Measurements from ENCODE around the gene FBXO46. TPM values are rescaled to one million over a fixed set of nuclear protein-coding genes. Genes with fewer than 3 reads are reported as not detected.

The FBXO46 gene
- total RNA-seq, 1 experiment from 2014 or later, result 10.8 TPM

DNA sequence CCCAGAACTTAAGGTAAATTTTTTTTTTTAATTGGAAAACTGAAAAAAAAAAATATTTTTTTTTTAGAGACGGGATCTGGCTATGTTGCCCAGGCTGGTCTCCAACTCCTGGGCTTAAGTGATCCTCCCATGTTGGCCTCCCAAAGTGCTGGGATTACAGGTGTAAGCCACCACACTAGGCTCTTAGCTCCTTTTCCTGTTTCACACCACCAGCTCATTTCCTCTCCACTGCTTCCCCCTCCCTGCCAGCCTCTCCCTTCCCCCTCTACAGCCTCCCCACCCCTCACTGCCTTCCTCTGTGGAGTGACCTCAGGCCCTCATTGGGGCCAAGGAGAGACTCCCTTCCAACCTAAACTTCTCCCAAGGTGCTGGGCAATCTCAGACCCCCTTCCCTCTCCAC is 66.9 kb downstream of the FBXO46 start:
- no peaks in the 10 kb centered on the region; the same call in 1 of the 2 replicates for H3K27me3 ChIP-seq
- H3K4me1 ChIP-seq, result peaks cover 3% of the 10 kb centered on the region; the same call in 1 of the 2 replicates
- H3K36me3 ChIP-seq, result no peaks in the 10 kb centered on the region
- H3K9me3 ChIP-seq (replicated peaks), result no peaks in the 10 kb centered on the region
- no peak overlapping the region for H3K27ac ChIP-seq
- H3K4me3 ChIP-seq, result no peak overlapping the region
- DNase-seq, result no peak

DNA sequence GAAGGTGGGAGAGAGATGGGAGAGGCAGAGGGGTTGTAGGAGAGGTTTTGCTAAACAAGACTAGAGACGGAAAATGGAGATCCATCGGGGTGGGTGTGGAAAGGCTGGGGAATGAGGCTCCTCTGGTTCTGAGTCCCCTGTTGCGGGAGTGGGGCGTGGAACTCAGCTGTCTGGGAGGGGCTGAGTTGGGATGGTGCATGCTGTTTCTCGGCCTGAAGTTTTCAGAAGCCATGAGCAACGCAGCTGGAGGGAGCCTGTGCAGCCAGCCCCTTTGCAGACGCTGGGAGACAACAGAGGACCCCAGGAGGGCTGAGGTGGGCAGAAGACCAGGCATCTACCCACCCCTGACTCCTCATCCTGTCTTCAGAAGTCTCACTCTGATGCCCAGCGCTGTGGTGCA is 70.1 kb downstream of the FBXO46 start:
- Histone ChIP-seq H3K4me1 (no peaks in the 10 kb centered on the region), H3K36me3 (no peaks in the 10 kb centered on the region), H3K4me3 (no peak overlapping the region), H3K27me3 (no peaks in the 10 kb centered on the region; the same call in 1 of the 2 replicates), H3K9me3 (replicated peaks) (no peaks in the 10 kb centered on the region), H3K27ac (no peak overlapping the region)
- no peak for DNase-seq

Other genes with a start within 250 kb of the FBXO46 start
- 29.3 and 30.9 TPM in 2 replicates for gene RTN2, start 233.8 kb downstream of the FBXO46 start, total RNA-seq (2014; rRNA removed; shearing (Covaris generic))
- gene PPM1N, start 232.5 kb downstream of the FBXO46 start, total RNA-seq (2014; rRNA removed; shearing (Covaris generic)), result 1.0 and 1.4 TPM in 2 replicates
- gene VASP, start 223.4 kb downstream of the FBXO46 start, total RNA-seq (2014; rRNA removed; shearing (Covaris generic)), result 43.8 and 48.8 TPM in 2 replicates
- gene OPA3, start 146.1 kb downstream of the FBXO46 start, total RNA-seq (2014; rRNA removed; shearing (Covaris generic)), result 8.6 and 9.9 TPM in 2 replicates
- gene GPR4, start 128.7 kb downstream of the FBXO46 start, total RNA-seq (2014; rRNA removed; shearing (Covaris generic)), result 0.14 and 0.18 TPM in 2 replicates
- gene EML2, start 91.5 kb downstream of the FBXO46 start, total RNA-seq (2014; rRNA removed; shearing (Covaris generic)), result 3.0 and 5.8 TPM in 2 replicates
- gene GIPR, start 62.7 kb downstream of the FBXO46 start, total RNA-seq (2014; rRNA removed; shearing (Covaris generic)), result 0.12 and 0.38 TPM in 2 replicates
- gene SNRPD2, start 38.9 kb downstream of the FBXO46 start, total RNA-seq (2014; rRNA removed; shearing (Covaris generic)), result 434 and 487 TPM in 2 replicates
- 9.8 and 10.6 TPM in 2 replicates for gene QPCTL, start 38.2 kb downstream of the FBXO46 start, total RNA-seq (2014; rRNA removed; shearing (Covaris generic))
- 0.08 TPM in 1 of 2 replicates, not detected in the other for gene MEIOSIN, start 2.5 kb upstream of the FBXO46 start, total RNA-seq (2014; rRNA removed; shearing (Covaris generic))
- 6.0 and 6.6 TPM in 2 replicates for gene SIX5, start 38.4 kb upstream of the FBXO46 start, total RNA-seq (2014; rRNA removed; shearing (Covaris generic))
- gene DMPK, start 51.6 kb upstream of the FBXO46 start, total RNA-seq (2014; rRNA removed; shearing (Covaris generic)), result 79.8 and 84.2 TPM in 2 replicates
- gene DMWD, start 61.9 kb upstream of the FBXO46 start, total RNA-seq (2014; rRNA removed; shearing (Covaris generic)), result 43.5 and 52.9 TPM in 2 replicates
- gene RSPH6A, start 84.4 kb upstream of the FBXO46 start, total RNA-seq (2014; rRNA removed; shearing (Covaris generic)), result 0.22 TPM in 1 of 2 replicates, not detected in the other
- gene SYMPK, start 132.3 kb upstream of the FBXO46 start, total RNA-seq (2014; rRNA removed; shearing (Covaris generic)), result 25.6 and 32.6 TPM in 2 replicates
- 0.45 and 0.53 TPM in 2 replicates for gene FOXA3, start 133.4 kb upstream of the FBXO46 start, total RNA-seq (2014; rRNA removed; shearing (Covaris generic))
- gene IRF2BP1, start 155.2 kb upstream of the FBXO46 start, total RNA-seq (2014; rRNA removed; shearing (Covaris generic)), result 31.0 and 31.4 TPM in 2 replicates
- gene MYPOP, start 171.7 kb upstream of the FBXO46 start, total RNA-seq (2014; rRNA removed; shearing (Covaris generic)), result 1.8 and 2.5 TPM in 2 replicates
- gene NANOS2, start 183.9 kb upstream of the FBXO46 start, total RNA-seq (2014; rRNA removed; shearing (Covaris generic)), result not detected in 2 replicates
- gene NOVA2, start 243.0 kb upstream of the FBXO46 start, total RNA-seq (2014; rRNA removed; shearing (Covaris generic)), result 0.02 TPM in 1 of 2 replicates, not detected in the other